Mucosa of rectum (tissue), 2 donors: Measurements from ENCODE around the gene CASQ1.

ENCODE experiments used
- H3K27ac ChIP-seq, 2 donors: one replicate each; pipeline ENCODE4 v1.7.0; 2013; ENCODE audit warnings: inconsistent platforms in 2 of 2, low read depth in 2 of 2, low read length in 2 of 2
- H3K27me3 ChIP-seq, 2 donors: one replicate each; pipeline ENCODE4 v1.7.0; 2013; ENCODE audit warnings: low read length in 2 of 2; ENCODE audit not compliant: control insufficient read depth in 2 of 2, insufficient read depth in 2 of 2
- H3K36me3 ChIP-seq, 2 donors: one replicate each; pipeline ENCODE4 v1.7.0; 2013; ENCODE audit warnings: low read length in 2 of 2; ENCODE audit not compliant: control insufficient read depth in 2 of 2, insufficient read depth in 2 of 2
- H3K4me1 ChIP-seq, 2 donors: one replicate each; pipeline ENCODE4 v1.7.0; 2013; ENCODE audit warnings: low read length in 2 of 2, mild to moderate bottlenecking in 1 of 2; ENCODE audit not compliant: control insufficient read depth in 2 of 2, insufficient read depth in 2 of 2
- H3K4me3 ChIP-seq, 2 donors: one replicate each; pipeline ENCODE4 v1.7.0; 2013; ENCODE audit warnings: low read length in 2 of 2
- H3K9ac ChIP-seq, 2 donors: one replicate each; pipeline ENCODE4 v1.7.0; 2013; ENCODE audit warnings: low read length in 2 of 2, low read depth in 1 of 2, mild to moderate bottlenecking in 1 of 2
- H3K9me3 ChIP-seq, 2 donors: one replicate each; pipeline ENCODE4 v1.7.0; 2013; ENCODE audit warnings: low read length in 2 of 2; ENCODE audit not compliant: control insufficient read depth in 2 of 2
- donor health status: healthy.
- donor health status: Normal muscosa, but diverticular disease.

The CASQ1 gene

DNA sequence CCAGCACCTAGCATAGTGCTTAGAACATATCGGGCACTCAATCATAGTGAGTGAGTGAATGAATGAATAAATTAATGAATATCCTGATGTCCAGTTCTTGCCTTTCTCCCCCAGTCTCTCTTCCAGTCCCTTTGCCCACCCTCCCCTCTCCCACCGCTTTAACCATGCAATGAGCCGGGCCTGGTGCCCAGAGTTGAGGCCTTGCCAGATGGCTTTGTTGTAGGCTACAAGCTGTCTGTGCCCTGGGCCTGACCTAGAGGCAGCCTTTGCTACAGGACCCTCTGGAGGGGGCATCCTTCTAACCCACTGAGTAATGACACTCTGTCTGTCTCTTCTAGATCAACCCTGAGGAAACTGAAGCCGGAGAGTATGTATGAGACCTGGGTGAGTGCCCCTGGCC lies 6.9 kb downstream of the CASQ1 start:
- H3K9ac ChIP-seq: no peak overlapping the region
- no peak overlapping the region for H3K27ac ChIP-seq
- H3K9me3 ChIP-seq: no peaks in the 10 kb centered on the region
- H3K4me3 ChIP-seq: no peak overlapping the region
- no peaks in the 10 kb centered on the region for H3K27me3 ChIP-seq
- H3K36me3 ChIP-seq: no peaks in the 10 kb centered on the region
- H3K4me1 ChIP-seq: peaks cover 5% of the 10 kb centered on the region in 2 donors

DNA sequence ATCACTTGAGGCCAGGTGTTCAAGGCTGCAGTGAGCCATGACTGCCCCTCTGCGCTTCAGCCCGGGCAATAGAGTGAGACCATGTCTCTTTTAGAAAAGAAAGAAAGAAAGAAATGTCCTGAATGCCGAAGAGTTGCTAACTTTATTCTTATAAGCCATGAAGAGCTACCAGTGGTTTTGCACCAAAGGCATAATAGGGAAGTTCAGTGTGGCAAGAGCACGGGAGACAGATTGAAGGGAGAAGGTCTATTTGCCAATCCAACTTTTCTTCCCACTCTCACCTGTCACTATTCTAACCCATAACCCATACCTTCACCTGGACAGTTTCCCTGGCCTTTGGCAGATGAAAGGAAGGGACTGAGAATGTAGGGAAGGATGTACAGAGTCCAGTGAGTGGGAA lies 10.4 kb downstream of the CASQ1 start:
- Histone ChIP-seq H3K27ac (no peak overlapping the region), H3K4me1 (peaks cover 4 to 5% of the 10 kb centered on the region in 2 donors), H3K9ac (no peak overlapping the region), H3K27me3 (no peaks in the 10 kb centered on the region), H3K4me3 (no peak overlapping the region), H3K36me3 (no peaks in the 10 kb centered on the region), H3K9me3 (no peaks in the 10 kb centered on the region)

DNA sequence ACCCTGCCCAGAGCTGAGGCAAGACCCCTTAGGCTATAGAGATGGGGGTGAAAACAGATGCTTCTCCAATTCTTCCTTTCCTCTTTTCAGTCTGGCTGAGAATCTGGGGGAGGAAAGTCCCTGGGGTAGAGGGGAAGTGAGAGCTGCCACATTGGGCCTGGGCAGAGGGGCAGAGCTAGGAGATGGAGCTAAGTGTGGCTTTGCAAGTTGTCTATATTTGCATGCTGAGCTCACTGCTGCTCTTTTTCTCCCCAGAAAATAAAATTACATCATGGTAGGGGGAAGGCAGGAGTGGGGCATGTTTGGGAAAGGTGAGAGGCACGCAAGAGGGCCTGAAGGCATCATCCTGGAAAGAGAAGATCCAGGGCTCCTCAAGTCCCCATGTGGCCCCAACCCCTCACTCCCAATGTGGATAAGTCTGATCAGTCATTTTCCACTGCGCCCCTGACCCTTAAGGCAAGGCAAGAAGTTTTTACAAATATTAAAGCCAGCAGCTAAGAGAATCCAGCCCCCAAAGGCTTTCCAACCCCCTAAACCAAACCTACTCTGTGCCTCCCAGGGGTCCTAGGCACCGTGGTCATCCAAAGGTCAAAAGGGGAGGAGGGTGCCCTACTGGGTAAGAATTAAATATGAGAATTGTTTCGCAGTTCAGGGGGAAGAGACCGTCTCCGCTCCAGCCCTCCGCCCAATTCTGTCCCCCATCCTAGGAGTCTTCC lies 14.3 kb downstream of the CASQ1 start:
- Histone ChIP-seq H3K27me3 (no peaks in the 10 kb centered on the region), H3K36me3 (peaks cover 3 to 5% of the 10 kb centered on the region in 2 donors), H3K27ac (peak overlapping the region in 1 of 2 donors; percentile 72), H3K9me3 (no peaks in the 10 kb centered on the region), H3K9ac (peak overlapping the region; percentile 9 to 54), H3K4me1 (peaks cover 15 to 19% of the 10 kb centered on the region in 2 donors), H3K4me3 (peak overlapping the region; percentile 44 to 69)

DNA sequence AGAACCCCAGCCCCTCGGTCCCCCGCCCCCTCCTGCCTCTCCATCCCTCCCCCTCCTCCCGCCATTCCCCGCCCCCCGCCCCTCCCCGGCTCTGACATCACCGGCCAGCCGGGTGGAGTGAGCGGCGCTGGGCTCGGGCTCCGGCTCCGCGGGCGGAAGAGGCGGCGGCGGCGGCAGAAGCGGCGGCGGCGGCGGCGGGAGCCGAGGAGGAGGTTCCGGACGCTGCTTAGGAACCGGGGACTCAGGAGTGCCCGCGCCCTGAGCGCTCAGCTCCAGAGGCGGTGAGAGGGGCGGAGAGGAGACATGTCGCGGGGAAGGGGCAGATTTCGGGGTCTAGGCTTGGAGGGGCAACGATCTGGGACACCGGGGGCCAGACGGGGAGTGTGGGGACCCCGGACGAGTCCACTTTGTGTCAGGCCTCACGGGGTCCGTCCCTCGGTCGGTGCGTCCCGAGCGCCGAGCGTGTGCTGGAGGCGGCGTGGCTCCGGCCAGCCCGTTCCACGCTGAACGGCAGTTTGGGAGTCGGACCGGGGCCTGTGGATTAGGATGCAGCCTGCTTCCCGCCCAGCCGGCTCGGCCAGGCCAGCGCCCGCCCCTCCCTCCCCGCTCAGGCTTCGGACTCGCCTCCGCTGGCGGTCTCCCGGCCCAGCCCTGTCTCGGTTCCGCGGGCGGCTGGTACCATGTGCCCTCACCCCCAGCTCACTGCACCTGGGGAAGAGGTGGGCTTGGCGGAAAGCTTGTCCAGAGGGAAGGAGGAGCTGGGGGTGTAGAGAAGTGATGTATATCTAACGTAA lies 15.1 kb downstream of the CASQ1 start, which contains the start of gene PEA15:
TSS of gene PEA15 (plus strand) at position 143 of the 794 bp plus-strand sequence. CDS start 6,161 bp downstream, outside the sequence.
- Histone ChIP-seq H3K36me3 (peaks cover 3 to 9% of the 10 kb centered on the region in 2 donors), H3K9me3 (no peaks in the 10 kb centered on the region), H3K27ac (peak within 1 kb of the TSS; percentile 71 to 88), H3K4me1 (peaks cover 15 to 19% of the 10 kb centered on the region in 2 donors), H3K27me3 (no peaks in the 10 kb centered on the region), H3K4me3 (peak within 1 kb of the TSS; percentile 86 to 93), H3K9ac (peak within 1 kb of the TSS; percentile 81 to 87)

DNA sequence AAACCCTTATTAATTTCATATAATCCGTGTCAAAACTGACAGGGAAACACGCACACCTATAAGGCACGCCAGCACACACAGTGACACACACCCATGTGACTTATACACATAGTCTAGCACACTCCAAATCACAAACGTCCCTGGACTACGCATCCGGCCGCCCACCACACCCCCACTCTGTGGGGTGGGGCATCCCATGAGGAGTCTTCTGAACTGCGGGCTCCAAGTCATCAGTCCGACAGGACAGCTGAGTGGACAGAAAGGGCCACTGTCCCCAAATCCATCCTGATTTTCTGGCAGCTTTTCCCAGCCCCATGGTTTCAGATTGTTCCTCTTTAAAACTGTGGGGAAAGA lies 15.6 kb downstream of the CASQ1 start:
- Histone ChIP-seq H3K4me3 (peak overlapping the region; percentile 86 to 93), H3K4me1 (peaks cover 15 to 19% of the 10 kb centered on the region in 2 donors), H3K36me3 (peaks cover 3 to 9% of the 10 kb centered on the region in 2 donors), H3K27ac (peak overlapping the region; percentile 71 to 88), H3K9me3 (no peaks in the 10 kb centered on the region), H3K9ac (peak overlapping the region; percentile 81 to 87), H3K27me3 (no peaks in the 10 kb centered on the region)

DNA sequence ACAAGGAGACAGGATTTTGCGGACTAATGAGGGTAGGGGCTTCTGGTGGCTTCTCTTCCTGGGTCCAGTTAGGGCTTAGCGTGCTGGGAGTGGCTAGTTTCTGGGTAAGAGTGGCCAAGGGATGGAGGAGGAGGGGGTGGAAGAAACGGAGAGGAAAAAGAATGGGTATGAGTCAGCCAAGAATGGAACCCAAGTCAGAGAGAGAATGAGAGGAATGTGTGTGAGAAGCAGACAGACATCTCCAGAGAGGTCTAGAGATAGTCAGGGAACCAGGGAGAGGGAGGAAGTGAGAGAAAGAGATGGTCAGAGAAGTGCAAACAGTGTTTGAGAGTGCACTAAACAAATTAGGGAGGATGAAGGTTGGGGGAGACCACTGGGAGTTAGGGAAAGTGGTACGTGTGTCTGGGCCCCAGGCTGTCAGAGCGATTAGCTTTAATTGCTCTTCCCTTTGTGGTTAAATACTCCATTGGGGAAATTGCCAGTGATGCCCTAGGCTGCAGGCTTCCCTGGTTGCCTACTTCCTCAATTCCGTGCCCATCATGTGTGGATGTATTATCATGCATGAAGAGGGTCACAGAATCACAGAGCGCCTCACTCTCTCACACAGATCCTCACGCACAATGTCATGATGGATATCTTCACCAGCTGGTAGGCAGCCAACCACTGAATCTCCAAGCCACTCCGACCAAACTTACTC lies 16.2 kb downstream of the CASQ1 start:
- H3K9ac ChIP-seq: peak overlapping the region; percentile 9 to 87
- peak overlapping the region; percentile 86 to 93 for H3K4me3 ChIP-seq
- no peaks in the 10 kb centered on the region for H3K27me3 ChIP-seq
- peak overlapping the region; percentile 26 to 88 for H3K27ac ChIP-seq
- peaks cover 15 to 19% of the 10 kb centered on the region in 2 donors for H3K4me1 ChIP-seq
- H3K9me3 ChIP-seq: no peaks in the 10 kb centered on the region
- H3K36me3 ChIP-seq: peaks cover 6 to 14% of the 10 kb centered on the region in 2 donors

DNA sequence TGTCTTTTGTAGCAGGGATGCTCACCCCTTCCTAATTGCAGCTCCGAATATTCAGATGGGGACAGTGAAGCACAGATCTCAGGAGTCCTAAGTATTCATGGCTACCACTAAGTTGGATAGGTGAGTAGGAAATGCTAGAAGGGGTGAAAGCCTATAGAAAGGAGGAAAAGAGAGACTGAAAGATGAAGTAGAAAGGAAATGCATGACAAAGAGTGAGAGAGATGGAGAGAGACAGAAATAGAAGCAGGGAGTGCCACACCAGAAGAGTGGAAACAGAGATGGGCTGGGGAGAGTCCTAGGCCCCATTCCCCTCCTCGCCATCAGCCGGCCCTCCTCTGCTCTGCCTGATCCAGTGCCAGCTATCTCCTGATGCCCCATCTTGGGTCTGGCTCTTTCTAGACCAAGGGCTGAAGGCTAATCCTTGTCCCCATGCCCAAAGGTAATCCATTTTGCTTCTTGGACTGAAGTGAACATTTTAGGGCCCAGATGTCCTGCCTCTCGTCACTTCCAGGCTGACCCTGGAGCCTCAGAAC lies 16.8 kb downstream of the CASQ1 start:
- no peak overlapping the region for H3K4me3 ChIP-seq

DNA sequence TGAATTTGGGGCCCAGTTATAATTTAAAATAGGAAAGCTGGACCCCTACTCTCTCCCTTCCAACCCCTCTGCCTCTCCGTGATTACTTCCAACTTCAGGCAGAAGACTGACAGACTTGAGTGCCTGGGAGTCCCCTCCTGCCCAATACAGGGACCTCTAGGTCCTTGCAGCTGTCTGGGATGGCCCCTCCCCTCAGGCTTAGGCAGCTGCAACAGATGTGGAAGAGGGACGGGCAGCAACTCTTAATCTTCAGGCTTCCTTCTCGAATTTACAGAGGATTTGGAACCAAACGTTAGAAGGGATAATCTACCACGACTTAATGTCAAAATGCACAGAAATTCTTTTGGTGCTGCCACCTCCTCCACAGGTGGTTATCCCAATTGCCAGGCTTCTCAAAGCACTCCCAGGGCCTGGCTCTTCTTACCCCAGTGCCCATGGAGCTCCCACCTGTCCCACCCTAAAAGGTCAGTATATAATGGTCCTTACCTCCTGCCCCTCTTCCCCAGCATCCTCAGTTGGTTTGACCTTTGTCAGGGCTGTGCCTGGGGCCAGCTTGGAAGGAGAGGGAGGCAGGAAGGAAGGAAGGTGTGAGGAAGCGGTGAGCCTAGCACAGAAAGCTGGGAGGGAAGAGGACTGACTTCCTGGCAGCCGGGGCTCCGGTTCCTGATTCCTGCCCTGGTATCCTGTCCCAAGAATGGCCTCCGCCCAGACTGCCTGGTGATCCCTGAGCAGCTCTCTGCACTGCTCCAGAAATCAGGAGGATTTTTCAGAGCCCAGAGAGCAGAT lies 17.6 kb downstream of the CASQ1 start:
- H3K4me3 ChIP-seq: no peak overlapping the region
- peaks cover 17 to 25% of the 10 kb centered on the region in 2 donors for H3K36me3 ChIP-seq
- H3K27ac ChIP-seq: no peak overlapping the region
- H3K9ac ChIP-seq: no peak overlapping the region
- no peaks in the 10 kb centered on the region for H3K9me3 ChIP-seq
- no peaks in the 10 kb centered on the region for H3K27me3 ChIP-seq
- H3K4me1 ChIP-seq: peaks cover 15 to 19% of the 10 kb centered on the region in 2 donors

More for the DNA sequence above, 16.8 kb downstream of the CASQ1 start:
- Histone ChIP-seq H3K27me3 (no peaks in the 10 kb centered on the region), H3K4me1 (peaks cover 15 to 19% of the 10 kb centered on the region in 2 donors), H3K27ac (peak overlapping the region in 1 of 2 donors; percentile 88), H3K36me3 (peaks cover 9 to 19% of the 10 kb centered on the region in 2 donors), H3K9me3 (no peaks in the 10 kb centered on the region), H3K9ac (no peak overlapping the region)

DNA sequence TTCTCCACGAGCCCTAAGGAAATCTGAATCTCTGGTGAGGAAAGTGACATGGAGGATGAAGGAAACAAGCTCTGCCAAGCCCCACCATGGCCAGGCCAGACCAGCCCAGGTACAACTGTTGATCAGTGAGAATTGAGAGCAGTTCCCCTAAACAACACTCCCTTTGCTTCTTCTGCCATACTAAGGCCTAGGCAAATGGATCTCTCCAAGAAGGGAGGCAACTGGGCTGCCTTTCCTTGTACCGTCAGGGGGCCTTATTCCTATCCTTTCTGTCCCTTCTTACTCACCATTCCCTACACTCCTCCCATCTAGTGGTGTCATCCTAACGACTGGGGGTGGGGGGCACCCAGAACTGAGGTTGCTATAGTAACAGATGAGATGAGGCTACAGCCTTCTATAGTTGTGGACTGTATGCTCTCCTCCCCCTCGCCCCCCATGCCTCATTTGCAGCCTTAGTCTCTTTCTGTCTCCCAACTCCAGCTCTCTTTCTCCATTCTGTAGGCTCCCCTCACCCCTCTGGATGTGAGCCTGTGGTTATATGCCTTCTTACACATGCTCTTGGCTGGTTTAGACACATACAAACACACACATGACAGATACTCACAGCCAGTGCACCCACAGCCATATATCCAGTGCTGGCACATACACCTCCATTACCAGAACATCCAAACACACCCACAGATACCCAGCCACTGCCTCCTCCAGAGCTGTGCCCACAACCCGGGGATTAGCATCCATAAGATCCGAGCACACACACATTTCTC lies 18.4 kb downstream of the CASQ1 start:
- peaks cover 15 to 19% of the 10 kb centered on the region in 2 donors for H3K4me1 ChIP-seq
- no peak overlapping the region for H3K27ac ChIP-seq
- no peak overlapping the region for H3K4me3 ChIP-seq
- H3K9me3 ChIP-seq: no peaks in the 10 kb centered on the region
- H3K36me3 ChIP-seq: peaks cover 22 to 30% of the 10 kb centered on the region in 2 donors
- H3K9ac ChIP-seq: no peak overlapping the region
- H3K27me3 ChIP-seq: no peaks in the 10 kb centered on the region
